Measurements from ENCODE around the gene TEX13D. TPM values are rescaled to one million over a fixed set of nuclear protein-coding genes. Genes with fewer than 3 reads are reported as not detected.
A peak's percentile ranks its signal among the peaks of the same experiment; 100 is the strongest.

The TEX13D gene
- total and polyA plus RNA-seq, 9 of the 15 experiments (the other 6 are each of a cell fraction or from before 2014, with no cell fraction given): 0.06 TPM; not detected in 8

GRCh38 chrX:124354648-124355047 lies 22.2 kb downstream of the TEX13D start (continued):
- TF ChIP-seq ZNF395 (CRISPR knock-in tag; IDR thresholded peaks at IDR 0.05): no peak
- TF ChIP-seq HLTF (IDR thresholded peaks at IDR 0.05): no peak
- no peak for TF ChIP-seq SMAD3 (CRISPR knock-in tag; conservative IDR thresholded peaks at IDR 0.05)
- TF ChIP-seq MAFK (IDR thresholded peaks at IDR 0.05; ENCODE audit: low read length): peak; percentile 89
- no peak for TF ChIP-seq PML (IDR thresholded peaks at IDR 0.05; ENCODE audit: low read length)
- no peak for TF ChIP-seq ZNF398 (CRISPR knock-in tag; IDR thresholded peaks at IDR 0.05)
- no peak for TF ChIP-seq ZNF134 (CRISPR knock-in tag; conservative IDR thresholded peaks at IDR 0.05)
- no peak for TF ChIP-seq SRSF9 (IDR thresholded peaks at IDR 0.05; ENCODE audit: borderline replicate concordance, low read depth, low read length)
- TF ChIP-seq USF2 (CRISPR knock-in tag; IDR thresholded peaks at IDR 0.05): no peak
- TF ChIP-seq ZNF699 (CRISPR knock-in tag; IDR thresholded peaks at IDR 0.05; ENCODE audit: insufficient replicate concordance): no peak
- no peak for TF ChIP-seq ARHGAP35 (IDR thresholded peaks at IDR 0.05; ENCODE audit: partially characterized antibody)
- no peak for TF ChIP-seq ZNF212 (CRISPR knock-in tag; IDR thresholded peaks at IDR 0.05)
- TF ChIP-seq CREB3L1 (IDR thresholded peaks at IDR 0.05; ENCODE audit: borderline replicate concordance, low read depth): no peak
- TF ChIP-seq ZNF121 (CRISPR knock-in tag; conservative IDR thresholded peaks at IDR 0.05): no peak
- TF ChIP-seq CHD2 (IDR thresholded peaks at IDR 0.05; ENCODE audit: low read depth, low read length): no peak
- no peak for TF ChIP-seq ZNF592 (IDR thresholded peaks at IDR 0.05)
- TF ChIP-seq ZNF232 (CRISPR knock-in tag; IDR thresholded peaks at IDR 0.05): no peak
- TF ChIP-seq IFI16 (CRISPR knock-in tag; IDR thresholded peaks at IDR 0.05): no peak
- no peak for TF ChIP-seq ZNF277 (CRISPR knock-in tag; IDR thresholded peaks at IDR 0.05; ENCODE audit: borderline replicate concordance)
- TF ChIP-seq CBFA2T3 (IDR thresholded peaks at IDR 0.05): no peak

Data from K562 (cell line).